RWPE1 (cell line): ENCODE measurements around the gene GRIN3B.
A peak's percentile ranks its signal among the peaks of the same experiment; 100 is the strongest.
"Not testable (repeated sequence)": the region's sequence is repeated elsewhere in the genome, so short reads cannot be mapped to it uniquely, and the experiment has no call there.

ENCODE experiments used
- CTCF ChIA-PET: fragments of 350-600 bp; sonication (Branson Sonifier 250); formaldehyde crosslinking; extraction: SDS; loops from one replicate; lab custom pipeline; 2021; lab: Yijun Ruan, JAX
- POLR2A ChIA-PET: fragments of 400-600 bp; formaldehyde crosslinking; extraction: SDS; loops from one replicate; lab custom pipeline; 2020; ENCODE audit warnings: antibody characterized with exemption; ENCODE audit not compliant: low non-redundant PET; lab: Yijun Ruan, JAX
- DNase-seq: peaks from one replicate; pipeline ENCODE4 v3.0.0; 2012; ENCODE audit warnings: low spot score
- H3K27ac ChIP-seq: fragments of 450-650 bp; 2 replicates; pipeline ENCODE4 v1.5.1; 2017
- CTCF ChIP-seq: fragments of 450-650 bp; conservative IDR thresholded peaks from 2 replicates; pipeline ENCODE4 v1.5.1; 2017; ENCODE audit warnings: low read depth, mild to moderate bottlenecking

Gene GRIN3B

GRCh38 chr19:1017906-1018305 is 17.7 kb downstream of the GRIN3B start:
- peak overlapping the region; percentile 93 for H3K27ac ChIP-seq
- DNase-seq, result no peak
- ChIA-PET POLR2A (no interaction called here), CTCF (no interaction called here)
- TF ChIP-seq CTCF, result no peak

GRCh38 chr19:1018393-1018792 is 18.2 kb downstream of the GRIN3B start:
- ChIA-PET CTCF (no interaction called here), POLR2A (no interaction called here)
- DNase-seq, result no peak
- TF ChIP-seq CTCF, result no peak
- H3K27ac ChIP-seq, result peak overlapping the region; percentile 93

GRCh38 chr19:1018932-1019615 is 18.9 kb downstream of the GRIN3B start:
- H3K27ac ChIP-seq, result peak overlapping the region; percentile 93
- no peak for TF ChIP-seq CTCF
- no peak for DNase-seq
- ChIA-PET CTCF (interaction anchor here (0.6 to 0.8 kb wide), 2 partner anchors 226 to 1020 kb away, joined by 3 read pairs; no protein-coding TSS in a partner anchor), POLR2A (interaction anchor here (0.5 kb wide), 1 partner anchor 128 kb away, joined by 6 read pairs; no protein-coding TSS in a partner anchor)

- CTCF ChIA-PET, result interaction anchor here (0.6 to 0.8 kb wide), 3 partner anchors 61 to 1020 kb away, joined by 3 to 4 read pairs (median 3); no protein-coding TSS in a partner anchor
- POLR2A ChIA-PET, result interaction anchor here (0.5 kb wide), 1 partner anchor 127 kb away, joined by 6 read pairs; no protein-coding TSS in a partner anchor
- peak overlapping the region; percentile 93 for H3K27ac ChIP-seq
- TF ChIP-seq CTCF, result no peak
- DNase-seq, result no peak
Measured at GRCh38 chr19:1019616-1019961, 19.4 kb downstream of the GRIN3B start.

- TF ChIP-seq CTCF, result no peak
- POLR2A ChIA-PET, result no interaction called here
- DNase-seq, result no peak
- CTCF ChIA-PET, result interaction anchor here (0.6 to 0.8 kb wide), 3 partner anchors 60 to 1019 kb away, joined by 3 to 4 read pairs (median 3); no protein-coding TSS in a partner anchor
- peak overlapping the region; percentile 93 for H3K27ac ChIP-seq
Measured at GRCh38 chr19:1019980-1020867, 20.0 kb downstream of the GRIN3B start.

GRCh38 chr19:1020868-1021425 is 20.7 kb downstream of the GRIN3B start, which contains the start of gene TMEM259:
Gene TMEM259, minus strand, starts transcription at chr19:1021123. Its CDS starts 127 bp downstream, at chr19:1020996.
- ChIA-PET CTCF (no interaction called here), POLR2A (no interaction called here)
- DNase-seq, result peak; percentile 96
- no peak for TF ChIP-seq CTCF
- H3K27ac ChIP-seq, result peak within 1 kb of the TSS; percentile 93

GRCh38 chr19:1023883-1024188 is 23.6 kb downstream of the GRIN3B start:
- H3K27ac ChIP-seq, DNase-seq, CTCF ChIA-PET: not testable (repeated sequence)
- POLR2A ChIA-PET, result interaction anchor here (0.8 kb wide), 1 partner anchor 222 kb away, joined by 10 read pairs; no protein-coding TSS in a partner anchor

- POLR2A ChIA-PET, DNase-seq, CTCF ChIA-PET: not testable (repeated sequence)
- H3K27ac ChIP-seq, result peak overlapping the region; percentile 99; the same call in 1 of the 2 replicates
Measured at GRCh38 chr19:1025080-1025479, 24.9 kb downstream of the GRIN3B start.
